Mucosa of gallbladder (tissue), 1 donor: ENCODE measurements around the gene HPS1. TPM values are rescaled to one million over a fixed set of nuclear protein-coding genes. Genes with fewer than 3 reads are reported as not detected.

Experiments used
- DNase-seq: peaks from one replicate; pipeline ENCODE4 v3.0.0-alpha.2; 2020; ENCODE audit warnings: low spot score
- total RNA-seq: library from RNA; stranded (reverse); gene quantifications from one replicate; pipeline ENCODE4 v1.2.1, GENCODE V29; 2021
- donor health status: DM: no; HTN: no; CAD: no.

HPS1 gene
- total RNA-seq, 1 donor from 2014 or later, result 83.2 TPM

- DNase-seq, result no peak
Measured at GRCh38 chr10:98463976-98464754, 17.4 kb upstream of the HPS1 start.

GRCh38 chr10:98463016-98463415 is 16.3 kb upstream of the HPS1 start:
- DNase-seq, result no peak

DNA sequence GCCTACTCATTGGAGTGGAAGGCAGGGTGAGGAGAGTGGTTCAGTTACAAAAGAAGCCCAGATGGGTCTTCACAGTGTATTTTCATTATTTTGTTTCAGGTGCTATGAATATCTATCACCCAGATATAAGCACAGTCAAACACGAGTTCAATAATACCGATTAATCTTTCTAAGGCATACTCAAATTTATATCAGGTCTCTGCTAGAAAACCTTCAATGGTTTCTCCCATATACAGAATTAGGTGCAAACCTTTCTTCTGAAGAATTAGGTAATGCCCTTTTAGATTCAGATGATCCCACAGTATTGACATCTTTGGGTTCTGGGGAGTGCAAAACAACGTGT is 14.7 kb upstream of the HPS1 start:
- no peak for DNase-seq

- DNase-seq, result peak; percentile 69
Measured at GRCh38 chr10:98460837-98461499, 14.2 kb upstream of the HPS1 start.

DNA sequence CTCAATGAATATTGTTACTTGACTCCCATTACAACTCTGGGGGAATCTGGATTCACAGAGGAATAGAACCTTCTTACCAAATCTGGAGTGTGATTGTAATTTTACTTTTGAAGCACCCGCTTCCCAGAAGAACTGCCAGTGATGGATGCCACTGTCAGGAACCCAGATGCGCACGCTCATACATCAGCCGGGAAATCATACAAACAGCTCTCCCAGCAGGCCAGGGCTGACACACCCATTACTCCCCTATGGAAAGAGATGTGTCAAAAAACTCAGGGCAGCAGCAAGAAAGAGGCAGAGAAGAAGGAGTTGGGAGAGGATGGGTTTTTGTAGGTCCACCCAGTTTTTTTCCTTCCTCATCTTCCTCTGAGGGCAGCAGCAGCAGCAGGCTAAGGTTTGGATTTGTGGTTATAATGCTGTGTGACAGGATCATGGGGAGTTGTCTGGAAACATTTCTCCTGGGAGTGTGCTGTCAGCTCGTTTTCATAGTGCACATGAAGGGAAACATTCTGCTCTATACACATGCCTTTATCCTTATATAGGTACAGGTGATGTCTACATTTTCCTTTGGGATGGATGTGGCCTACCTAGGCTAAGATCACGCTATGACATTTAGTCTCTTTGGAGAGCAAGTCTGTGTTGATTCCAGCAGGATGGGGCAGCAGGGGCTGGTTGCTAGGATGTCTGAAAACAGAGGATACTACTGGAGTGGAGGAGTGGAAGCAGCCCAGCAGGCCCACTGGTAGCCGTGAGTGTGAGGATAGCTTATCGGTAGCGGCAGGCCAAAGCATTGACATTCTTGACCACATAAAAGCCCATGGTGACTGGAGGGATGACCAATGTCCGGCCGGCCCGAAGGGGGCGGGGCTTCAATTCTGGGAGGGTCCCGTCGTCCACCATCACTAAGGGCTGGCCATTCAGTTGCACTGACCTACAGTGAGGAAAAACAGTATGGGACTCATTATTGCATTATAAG is 12.4 kb upstream of the HPS1 start:
- DNase-seq, result no peak

- no peak for DNase-seq
Measured at GRCh38 chr10:98457721-98458120, 11.0 kb upstream of the HPS1 start.

DNA sequence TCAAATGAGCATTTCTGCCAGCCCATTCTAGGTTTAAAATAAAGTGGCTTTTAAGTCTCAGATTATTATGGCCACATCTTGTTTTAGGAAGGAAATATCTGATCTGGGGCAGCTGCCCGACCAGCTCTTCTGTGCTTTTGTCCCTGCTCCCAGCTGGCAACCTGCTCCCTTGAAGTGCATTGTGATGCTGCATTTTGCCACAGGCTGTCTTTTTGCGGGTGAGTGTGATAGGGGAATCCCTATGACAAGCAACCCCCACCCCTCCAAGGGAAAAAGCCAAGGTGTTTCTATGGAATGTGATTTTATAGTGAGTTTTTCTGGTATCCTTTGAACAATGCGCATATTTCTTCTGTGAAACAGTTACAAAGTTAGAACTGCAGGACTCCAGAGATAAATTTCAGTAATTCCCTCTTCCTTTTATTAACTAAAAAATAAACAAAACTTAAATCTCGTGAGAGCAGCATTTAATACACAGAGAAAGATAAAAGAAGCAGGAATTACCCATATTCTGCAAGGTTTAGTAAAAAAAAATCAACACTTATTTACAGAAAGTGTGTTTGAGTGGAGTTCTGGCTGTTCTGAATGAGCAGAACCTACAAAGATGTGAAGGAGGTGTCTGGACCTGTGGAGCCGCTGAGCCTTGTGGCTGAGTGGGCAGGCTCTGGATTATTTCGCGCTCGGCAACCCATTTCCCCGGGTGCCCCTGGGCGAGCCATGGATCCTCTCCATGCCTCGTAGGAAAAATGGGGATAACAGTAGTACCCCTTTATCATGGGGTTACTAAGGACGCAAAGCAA is 10.1 kb upstream of the HPS1 start:
- DNase-seq, result no peak

GRCh38 chr10:98456043-98456570 is 9.4 kb upstream of the HPS1 start:
- DNase-seq, result no peak

DNA sequence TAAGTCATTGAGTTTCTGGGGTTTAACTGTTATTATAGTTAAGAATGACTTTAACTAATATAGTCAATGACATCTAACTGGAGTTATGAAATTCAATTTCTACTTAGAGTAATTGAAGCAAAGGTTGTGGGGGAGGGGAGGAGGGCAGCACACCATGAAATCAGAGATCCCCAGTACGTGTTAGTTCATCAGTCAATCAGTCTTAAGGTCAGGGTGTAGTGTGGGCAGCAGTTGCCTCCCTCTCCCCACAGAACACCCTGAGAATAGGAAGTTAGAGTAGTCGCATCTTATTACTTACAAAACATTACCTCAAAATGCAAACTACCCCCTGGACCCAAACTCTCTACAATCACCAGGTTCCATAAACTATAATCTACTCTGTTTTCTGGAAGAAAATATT is 7.0 kb upstream of the HPS1 start:
- no peak for DNase-seq

DNA sequence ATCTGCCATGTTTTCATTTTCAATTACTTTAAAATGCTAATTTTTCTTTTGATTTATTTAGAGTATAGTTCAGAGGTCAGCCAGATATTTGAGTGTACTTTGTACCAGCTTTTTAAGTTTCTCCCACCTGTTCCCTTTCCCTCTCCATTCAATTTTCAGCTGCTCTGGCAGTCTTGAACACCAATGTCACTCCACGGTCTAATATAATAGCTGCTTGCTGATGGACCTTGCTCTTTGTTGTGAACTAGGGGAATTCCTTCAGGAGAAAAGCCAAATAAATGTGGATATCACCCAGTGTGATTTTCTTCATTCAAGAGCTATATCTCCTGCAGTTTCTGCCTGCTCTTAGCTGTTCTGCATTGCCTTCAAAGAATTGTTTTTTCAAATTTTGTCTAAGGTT is 3.9 kb upstream of the HPS1 start:
- no peak for DNase-seq

GRCh38 chr10:98449287-98449686 is 2.6 kb upstream of the HPS1 start:
- DNase-seq, result no peak

GRCh38 chr10:98446151-98446660 is 529 bp downstream of the HPS1 start:
- DNase-seq, result no peak

- DNase-seq, result no peak
Measured at GRCh38 chr10:98445200-98445812, 1.4 kb downstream of the HPS1 start.

DNA sequence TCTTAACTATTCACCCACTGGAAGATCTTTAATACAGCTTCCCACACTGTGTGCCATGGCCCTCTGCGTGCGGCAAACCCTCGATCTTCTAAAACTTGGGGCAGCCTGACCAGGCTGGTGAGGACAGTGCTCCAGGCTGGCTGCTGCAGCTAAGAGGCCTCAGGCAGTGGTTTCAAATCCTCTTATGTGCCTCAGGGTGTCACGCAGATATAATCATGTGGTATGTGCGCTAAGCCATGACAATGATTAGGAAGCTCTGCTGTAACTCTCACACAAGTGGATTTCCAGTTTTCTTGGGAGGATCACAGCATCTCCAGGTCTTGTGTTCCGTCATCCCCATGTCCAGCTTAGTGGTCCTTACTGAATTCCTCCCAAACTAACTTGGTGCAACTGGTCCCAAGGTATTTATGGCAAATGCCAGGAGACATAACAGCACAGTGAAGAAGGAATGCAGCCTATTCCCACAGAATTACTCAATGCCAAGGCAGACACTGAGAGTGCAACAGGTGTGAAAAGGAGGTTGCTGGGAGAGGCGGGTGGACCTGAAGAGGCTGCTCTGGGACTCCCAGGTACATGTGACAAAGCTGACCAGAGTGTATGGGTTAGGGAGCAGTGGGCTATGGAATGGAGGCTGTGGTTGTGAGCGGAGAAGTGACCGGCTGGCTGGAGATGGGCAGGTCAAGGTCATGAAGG is 2.3 kb downstream of the HPS1 start:
- no peak for DNase-seq

- no peak for DNase-seq
Measured at GRCh38 chr10:98438715-98439114, 8.0 kb downstream of the HPS1 start.

DNA sequence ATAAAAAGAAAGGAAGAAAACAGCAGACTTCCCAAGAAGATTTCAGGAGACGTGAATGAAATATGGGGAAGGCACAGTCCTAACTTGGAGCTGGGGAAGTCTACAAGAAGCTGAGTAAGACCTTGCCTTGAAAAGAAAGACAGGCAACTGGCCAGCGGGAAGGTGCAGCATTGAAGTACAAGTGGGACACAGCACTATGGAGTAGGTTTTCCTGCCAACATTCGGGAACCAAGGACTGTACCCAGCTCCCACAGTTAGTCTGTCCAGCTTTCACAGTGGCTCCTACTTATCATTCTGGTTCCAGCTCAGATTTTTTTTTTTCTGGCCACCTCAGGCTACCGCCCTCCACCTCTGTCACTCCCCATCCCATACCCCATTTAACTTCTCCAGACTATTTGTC is 10.0 kb downstream of the HPS1 start:
- no peak for DNase-seq

- DNase-seq, result no peak
Measured at GRCh38 chr10:98435178-98435577, 11.6 kb downstream of the HPS1 start.

- DNase-seq, result no peak
Measured at GRCh38 chr10:98433881-98434732, 12.6 kb downstream of the HPS1 start.

DNA sequence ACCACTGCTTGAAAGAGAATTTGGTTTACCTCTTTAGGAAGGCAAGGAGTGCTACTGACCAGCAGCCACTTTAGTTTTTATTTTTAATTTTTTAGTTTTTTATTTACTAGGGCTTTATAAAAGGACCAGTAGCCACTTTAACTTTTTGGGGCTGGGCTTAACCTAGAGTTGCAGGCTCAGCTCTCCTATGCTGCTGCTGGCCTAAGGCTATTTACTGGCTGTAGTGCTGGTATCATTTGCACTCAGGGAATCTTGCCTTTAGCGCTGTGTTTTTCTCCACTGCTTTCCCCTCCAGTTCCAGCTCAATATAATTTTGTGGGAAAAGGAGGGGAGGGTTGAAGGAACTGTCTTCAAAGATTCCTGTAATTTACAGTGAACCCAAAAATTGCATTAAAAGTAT is 13.4 kb downstream of the HPS1 start:
- DNase-seq, result no peak
